Keratinocyte (primary cell): Measurements from ENCODE around the gene FURIN. TPM values are rescaled to one million over a fixed set of nuclear protein-coding genes. Genes with fewer than 3 reads are reported as not detected.
A peak's percentile ranks its signal among the peaks of the same experiment; 100 is the strongest.

Source experiments
- DNase-seq: peaks from one replicate; pipeline ENCODE4 v3.0.0-alpha.2; 2011; ENCODE audit warnings: low read depth, missing footprints, low spot score
- FAIRE-seq: peaks from 2 replicates; lab custom pipeline; 2011; peaks lifted over from hg19 to GRCh38; lab: Jason Lieb, UNC
- H2AFZ ChIP-seq: 2 replicates; pipeline ENCODE4 v1.6.0; 2012; ENCODE audit warnings: low read length, control low read depth, inconsistent platforms; ENCODE audit not compliant: control insufficient read depth
- H3K27ac ChIP-seq: 2 replicates; pipeline ENCODE4 v1.5.1; 2011; ENCODE audit warnings: low read length; ENCODE audit not compliant: control insufficient read depth, insufficient read depth
- H3K27me3 ChIP-seq: 3 replicates; pipeline ENCODE4 v1.6.0; 2011; ENCODE audit warnings: low read length; ENCODE audit not compliant: control insufficient read depth, insufficient read depth; ENCODE audit errors: extremely low read depth
- H3K36me3 ChIP-seq, 2 experiments: 2 replicates in 1 of 2; 3 replicates in 1 of 2; pipeline ENCODE4 v1.5.1; 2011; ENCODE audit warnings: low read length in 2 of 2, mild to moderate bottlenecking in 1 of 2; ENCODE audit not compliant: control insufficient read depth in 2 of 2, insufficient read depth in 2 of 2; ENCODE audit errors: extremely low read depth in 1 of 2
- H3K4me1 ChIP-seq: 3 replicates; pipeline ENCODE4 v1.5.1; 2011; ENCODE audit warnings: low read length; ENCODE audit not compliant: control insufficient read depth, insufficient read depth; ENCODE audit errors: extremely low read depth
- H3K4me2 ChIP-seq: 3 replicates; pipeline ENCODE4 v1.6.0; 2011; ENCODE audit warnings: low read depth, low read length; ENCODE audit not compliant: control insufficient read depth, insufficient read depth; ENCODE audit errors: extremely low read depth
- H3K4me3 ChIP-seq, 3 experiments: fragments of 200-600 bp in 1 of 3; sonication (generic) in 1 of 3; 2 replicates in 2 of 3; 3 replicates in 1 of 3; pipeline ENCODE4 v1.5.1; 2011 to 2016; ENCODE audit warnings: low read length in 3 of 3, mild to moderate bottlenecking in 3 of 3, control low read depth in 2 of 3, inconsistent platforms in 1 of 3, low read depth in 1 of 3, mixed read lengths in 1 of 3, mixed run types in 1 of 3, moderate library complexity in 1 of 3; ENCODE audit not compliant: control insufficient read depth in 2 of 3, insufficient read depth in 2 of 3; ENCODE audit errors: extremely low read depth in 1 of 3
- H3K79me2 ChIP-seq: 2 replicates; pipeline ENCODE4 v1.6.0; 2012; ENCODE audit warnings: low read length; ENCODE audit not compliant: control insufficient read depth, insufficient read depth
- H3K9ac ChIP-seq: 3 replicates; pipeline ENCODE4 v1.6.0; 2011; ENCODE audit warnings: low read length; ENCODE audit not compliant: control insufficient read depth, insufficient read depth; ENCODE audit errors: extremely low read depth
- H3K9me1 ChIP-seq: 3 replicates; pipeline ENCODE4 v1.6.0; 2011; ENCODE audit warnings: low read length; ENCODE audit not compliant: control insufficient read depth, insufficient read depth; ENCODE audit errors: extremely low read depth
- H3K9me3 ChIP-seq: 2 replicates; pipeline ENCODE4 v1.5.1; 2012; ENCODE audit warnings: low read depth, low read length; ENCODE audit not compliant: control insufficient read depth
- H4K20me1 ChIP-seq: 3 replicates; pipeline ENCODE4 v1.6.0; 2011; ENCODE audit warnings: low read length; ENCODE audit not compliant: control insufficient read depth, insufficient read depth; ENCODE audit errors: extremely low read depth
- EZH2 ChIP-seq: IDR thresholded peaks from one replicate; pipeline ENCODE4 v1.6.1; 2012; ENCODE audit warnings: inconsistent platforms, mild to moderate bottlenecking, low read length, moderate library complexity
- dilution Hi-C: fragments of 300-500 bp; cut with MboI; formaldehyde crosslinking; loops from one replicate; pipeline ENCODE4 v1.7.0; 2020; ENCODE audit warnings: low sequenced_read_pairs; ENCODE audit not compliant: extremely low pct_ligation_motif_present
- polyA plus RNA-seq, 5 experiments: library from polyadenylated mRNA; depleted of rRNA in 3 of 5; stranded (reverse) in 3 of 5; stranded (forward) in 1 of 5; unstranded in 1 of 5; fragments of >200 nt; gene quantifications; 1 replicate in 1 of 5; 2 replicates in 3 of 5; 3 replicates in 1 of 5; pipeline versions ENCODE4 v1.2.1 to v1.2.3, GENCODE V29; 2011 to 2012; ENCODE audit warnings: missing spikeins in 2 of 5, low read depth in 1 of 5, low replicate concordance in 1 of 5
- TF ChIP-seq, protein P1 (sequence below), 3 experiments: IDR thresholded peaks in 1 of 3; conservative IDR thresholded peaks in 1 of 3; optimal IDR thresholded peaks in 1 of 3; 2 replicates in 2 of 3; 3 replicates in 1 of 3; pipeline versions ENCODE3 to v1.5.1; 2011; ENCODE audit warnings: low read length in 3 of 3, mild to moderate bottlenecking in 3 of 3, moderate library complexity in 2 of 3, control low read depth in 1 of 3, inconsistent platforms in 1 of 3; ENCODE audit not compliant: insufficient read depth in 2 of 3; ENCODE audit errors: extremely low read depth in 1 of 3

Gene FURIN
- polyA plus RNA-seq, 1 donor (not counting 4 experiments of a cell fraction or from before 2014, with no cell fraction given), result 22.8 TPM

GRCh38 chr15:90869140-90869541, 753 bp downstream of the FURIN start:
- no peak for DNase-seq
- H3K4me2 ChIP-seq, result peak overlapping the region; percentile 85
- H3K9me1 ChIP-seq, result peaks cover 5% of the 10 kb centered on the region
- FAIRE-seq, result no peak
- H3K9me3 ChIP-seq, result no peaks in the 10 kb centered on the region
- no peaks in the 10 kb centered on the region for H4K20me1 ChIP-seq
- no peak for TF ChIP-seq EZH2
- TF ChIP-seq, protein P1, sequence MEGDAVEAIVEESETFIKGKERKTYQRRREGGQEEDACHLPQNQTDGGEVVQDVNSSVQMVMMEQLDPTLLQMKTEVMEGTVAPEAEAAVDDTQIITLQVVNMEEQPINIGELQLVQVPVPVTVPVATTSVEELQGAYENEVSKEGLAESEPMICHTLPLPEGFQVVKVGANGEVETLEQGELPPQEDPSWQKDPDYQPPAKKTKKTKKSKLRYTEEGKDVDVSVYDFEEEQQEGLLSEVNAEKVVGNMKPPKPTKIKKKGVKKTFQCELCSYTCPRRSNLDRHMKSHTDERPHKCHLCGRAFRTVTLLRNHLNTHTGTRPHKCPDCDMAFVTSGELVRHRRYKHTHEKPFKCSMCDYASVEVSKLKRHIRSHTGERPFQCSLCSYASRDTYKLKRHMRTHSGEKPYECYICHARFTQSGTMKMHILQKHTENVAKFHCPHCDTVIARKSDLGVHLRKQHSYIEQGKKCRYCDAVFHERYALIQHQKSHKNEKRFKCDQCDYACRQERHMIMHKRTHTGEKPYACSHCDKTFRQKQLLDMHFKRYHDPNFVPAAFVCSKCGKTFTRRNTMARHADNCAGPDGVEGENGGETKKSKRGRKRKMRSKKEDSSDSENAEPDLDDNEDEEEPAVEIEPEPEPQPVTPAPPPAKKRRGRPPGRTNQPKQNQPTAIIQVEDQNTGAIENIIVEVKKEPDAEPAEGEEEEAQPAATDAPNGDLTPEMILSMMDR (optimal IDR thresholded peaks at IDR 0.05 in 1 of 3, IDR thresholded peaks at IDR 0.05 in 1 of 3, conservative IDR thresholded peaks at IDR 0.05 in 1 of 3; ENCODE audit: extremely low read depth in 1 of 3, insufficient read depth in 2 of 3, low read length in 3 of 3), result no peak
- peak overlapping the region; percentile 34 for H3K9ac ChIP-seq
- no peak overlapping the region for H2AFZ ChIP-seq
- H3K4me3 ChIP-seq, result peak overlapping the region in 1 of 3 experiments; percentile 47
- peaks cover 52% of the 10 kb centered on the region for H3K4me1 ChIP-seq
- dilution Hi-C loops, result no loop called here
- peaks cover 0 to 4% of the 10 kb centered on the region in 2 experiments for H3K36me3 ChIP-seq
- H3K79me2 ChIP-seq, result peaks cover 33% of the 10 kb centered on the region
- H3K27me3 ChIP-seq, result no peaks in the 10 kb centered on the region
- H3K27ac ChIP-seq, result peak overlapping the region; percentile 92

DNA sequence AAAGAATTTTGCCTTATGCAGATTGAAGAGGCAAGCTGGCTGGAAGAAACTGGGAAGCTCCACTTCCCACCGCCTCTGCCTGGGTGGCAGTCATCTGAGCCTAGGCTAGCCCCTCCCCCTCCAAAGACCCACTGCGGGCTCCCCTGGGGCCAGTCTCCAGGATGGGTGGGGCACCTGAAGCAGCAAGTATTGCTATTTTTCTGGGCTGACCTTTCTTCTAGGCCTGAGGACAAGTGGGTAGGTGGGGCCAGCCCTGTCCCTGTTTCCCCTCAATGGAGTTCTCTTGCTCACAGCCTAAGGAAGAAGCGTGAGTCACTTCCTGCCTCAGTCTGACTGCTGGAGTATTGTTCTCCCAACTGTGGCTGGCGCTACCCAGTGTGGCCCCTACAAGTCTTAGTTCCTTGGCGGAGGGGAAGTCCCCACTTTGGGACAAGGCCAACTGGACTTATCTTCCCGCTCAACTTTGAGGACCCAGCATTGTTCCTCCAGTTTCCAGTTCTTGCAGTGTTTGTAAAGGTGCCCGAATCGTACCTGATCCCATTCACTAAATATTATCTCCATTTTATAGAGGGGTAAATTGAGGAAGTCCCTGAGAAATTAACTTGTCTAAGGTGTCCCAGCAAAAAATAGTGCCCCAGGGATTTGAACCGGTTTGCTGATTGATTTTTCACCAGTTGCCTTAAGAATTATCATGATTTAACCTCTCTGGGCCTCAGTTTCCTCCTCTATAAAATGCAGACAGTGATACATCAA, 1.4 kb downstream of the FURIN start:
- Histone ChIP-seq H3K9me1 (peaks cover 5% of the 10 kb centered on the region), H3K9ac (peak overlapping the region; percentile 88), H3K79me2 (peaks cover 40% of the 10 kb centered on the region), H3K27me3 (no peaks in the 10 kb centered on the region), H4K20me1 (no peaks in the 10 kb centered on the region), H3K27ac (peak overlapping the region; percentile 92), H3K4me3 (peak overlapping the region in 2 of 3 experiments; percentile 88 to 89), H2AFZ (peak overlapping the region; percentile 19), H3K36me3 (peaks cover 0 to 4% of the 10 kb centered on the region in 2 experiments), H3K4me1 (peaks cover 49% of the 10 kb centered on the region), H3K4me2 (peak overlapping the region; percentile 85), H3K9me3 (no peaks in the 10 kb centered on the region)
- dilution Hi-C loops, result no loop called here
- DNase-seq, result peak; percentile 92
- peak; percentile 70 for FAIRE-seq
- TF ChIP-seq, protein P1 (optimal IDR thresholded peaks at IDR 0.05 in 1 of 3, IDR thresholded peaks at IDR 0.05 in 1 of 3, conservative IDR thresholded peaks at IDR 0.05 in 1 of 3; ENCODE audit: extremely low read depth in 1 of 3, insufficient read depth in 2 of 3, low read length in 3 of 3), result no peak
- no peak for TF ChIP-seq EZH2
